Smooth muscle cell of the brain vasculature (primary cell): ENCODE measurements around the gene TXNL4A.
A peak's percentile ranks its signal among the peaks of the same experiment; 100 is the strongest.

Source experiments
- DNase-seq: peaks from one replicate; pipeline ENCODE4 v3.0.0-alpha.2; 2012; ENCODE audit warnings: low read depth, low spot score

Gene TXNL4A

DNA sequence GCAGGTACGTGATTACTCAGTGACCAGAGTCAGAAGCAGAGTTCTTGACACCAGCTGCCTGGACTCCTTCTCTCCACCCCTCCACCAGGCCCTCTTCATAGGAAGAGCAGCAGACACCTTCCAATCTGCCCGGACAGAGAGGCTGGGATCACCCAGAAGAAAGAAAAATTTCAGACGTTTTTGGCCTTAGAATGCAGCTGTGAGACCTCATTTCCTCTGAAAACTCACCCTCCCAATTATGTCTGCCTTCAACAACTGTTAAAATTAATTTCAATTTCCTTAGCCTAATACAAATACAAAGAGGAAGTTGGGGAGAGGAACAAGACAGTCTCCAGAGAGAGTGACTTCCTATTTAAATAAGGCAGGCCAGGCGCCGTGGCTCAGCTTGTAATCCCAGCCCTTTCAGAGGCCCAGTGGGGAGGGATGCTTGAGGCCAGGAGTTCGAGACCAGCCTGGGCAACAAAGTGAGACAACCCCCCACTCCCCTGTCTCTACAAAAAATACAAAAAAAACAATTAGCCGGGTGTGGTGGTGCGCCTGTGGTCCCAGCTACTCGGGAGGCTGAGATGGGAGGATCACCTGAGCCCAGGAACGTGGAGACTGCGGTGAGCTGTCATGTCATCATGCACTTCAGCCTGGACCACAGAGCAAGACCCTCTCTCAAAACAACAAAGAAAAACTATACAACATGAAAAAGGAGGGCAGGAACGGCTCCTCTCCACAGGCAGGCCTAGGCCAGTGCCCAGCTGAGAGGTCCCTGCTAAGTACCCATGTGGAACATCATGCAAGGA is 38.5 kb downstream of the TXNL4A start:
- no peak for DNase-seq

DNA sequence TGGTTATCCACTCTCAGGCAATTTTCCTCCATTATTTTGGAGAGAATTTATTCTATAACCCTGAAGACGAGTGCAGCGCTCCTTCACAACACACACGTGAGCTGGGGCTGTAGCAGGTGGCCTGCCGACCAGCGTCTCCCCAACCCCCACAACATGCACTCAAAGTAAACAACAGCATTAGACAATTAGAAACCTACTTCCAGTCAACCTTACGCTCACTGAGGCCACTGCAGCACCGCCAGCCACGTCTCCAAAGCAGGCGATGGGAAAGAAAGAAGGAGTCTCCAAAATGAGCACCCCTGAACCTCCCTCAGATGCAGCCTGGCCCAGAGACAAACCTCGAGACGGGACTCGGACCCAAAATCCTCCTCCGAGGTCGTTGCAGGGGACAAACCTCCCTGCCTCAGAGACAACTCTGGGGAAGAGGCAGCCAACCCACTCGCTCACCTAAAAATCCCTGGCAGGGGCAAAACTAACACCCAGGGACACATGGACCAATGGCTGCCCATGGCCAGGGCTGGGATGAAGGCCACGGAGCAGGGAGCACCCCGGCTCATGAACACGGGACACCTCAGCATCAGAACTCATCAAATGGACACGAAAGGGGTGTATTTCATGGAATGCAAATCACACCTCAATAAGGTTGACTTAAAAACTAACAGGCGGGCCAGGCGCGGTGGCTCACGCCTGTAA is 39.5 kb downstream of the TXNL4A start:
- no peak for DNase-seq

DNA sequence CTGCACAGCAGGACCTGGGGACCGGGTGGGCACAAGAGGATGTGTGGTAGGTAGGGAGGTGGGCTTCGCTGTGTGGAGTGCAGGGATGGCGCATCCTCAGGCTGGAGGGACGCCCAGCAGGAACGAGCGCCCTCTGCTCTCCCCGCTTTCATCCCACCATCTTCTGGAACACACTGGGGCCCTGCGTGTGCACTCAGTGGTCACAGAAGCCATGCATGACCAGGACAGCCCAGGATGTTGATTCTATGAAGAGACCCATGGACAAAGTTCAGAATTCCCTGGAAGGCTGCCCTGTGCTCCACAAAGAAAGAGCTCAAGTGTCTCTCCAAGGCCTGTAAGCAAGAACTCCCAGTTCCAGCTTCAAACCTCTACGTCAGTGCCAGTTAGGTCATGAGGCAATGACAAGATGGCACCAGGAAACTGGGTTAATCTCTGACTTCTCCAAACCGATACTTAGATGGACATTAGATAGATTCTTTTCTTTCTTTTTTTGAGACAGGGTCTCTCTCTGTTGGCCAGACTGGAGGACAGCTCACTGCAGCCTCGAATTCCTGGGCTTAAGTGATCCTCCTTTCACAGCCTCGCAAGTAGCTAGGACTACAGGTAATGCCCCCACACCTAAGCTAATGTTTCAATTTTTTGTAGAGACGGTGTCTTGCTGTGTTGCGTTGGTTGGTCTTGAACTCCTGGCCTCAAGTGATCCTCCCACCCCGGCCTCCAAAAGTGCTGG is 40.3 kb downstream of the TXNL4A start:
- DNase-seq = no peak

DNA sequence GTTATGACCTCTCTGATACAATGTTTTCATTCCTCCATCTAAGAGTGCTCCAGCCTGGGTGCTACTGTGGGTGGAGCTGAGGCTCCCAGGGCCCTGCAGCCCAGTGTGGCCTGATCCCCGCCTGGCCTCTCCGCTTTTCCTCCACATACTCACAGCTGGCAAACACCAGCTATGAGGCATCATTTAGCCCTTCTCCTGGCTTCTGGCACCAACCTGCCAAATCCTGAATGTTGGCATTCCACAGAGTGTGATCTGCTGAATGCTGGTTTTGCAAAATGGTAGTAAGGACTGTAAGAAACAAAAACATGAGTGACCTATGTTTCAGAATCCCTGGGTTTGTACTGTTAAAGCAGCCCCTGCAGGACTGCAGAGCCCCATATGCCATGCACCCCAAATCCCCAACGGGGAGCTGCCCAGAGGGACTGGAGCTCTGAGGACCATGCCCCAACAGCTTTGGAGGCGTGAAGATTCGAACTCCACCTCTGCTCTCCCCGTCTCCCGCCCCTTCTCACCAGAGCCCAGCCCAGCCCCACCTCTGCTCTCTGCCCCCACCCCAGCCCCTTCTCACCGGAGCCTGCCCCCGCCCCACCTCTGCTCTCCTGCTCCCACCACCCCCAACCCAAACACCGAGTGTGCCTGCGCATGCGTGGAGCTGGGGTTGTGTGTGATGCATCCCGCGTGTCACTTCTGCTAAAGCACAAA is 41.2 kb downstream of the TXNL4A start:
- DNase-seq = no peak

DNA sequence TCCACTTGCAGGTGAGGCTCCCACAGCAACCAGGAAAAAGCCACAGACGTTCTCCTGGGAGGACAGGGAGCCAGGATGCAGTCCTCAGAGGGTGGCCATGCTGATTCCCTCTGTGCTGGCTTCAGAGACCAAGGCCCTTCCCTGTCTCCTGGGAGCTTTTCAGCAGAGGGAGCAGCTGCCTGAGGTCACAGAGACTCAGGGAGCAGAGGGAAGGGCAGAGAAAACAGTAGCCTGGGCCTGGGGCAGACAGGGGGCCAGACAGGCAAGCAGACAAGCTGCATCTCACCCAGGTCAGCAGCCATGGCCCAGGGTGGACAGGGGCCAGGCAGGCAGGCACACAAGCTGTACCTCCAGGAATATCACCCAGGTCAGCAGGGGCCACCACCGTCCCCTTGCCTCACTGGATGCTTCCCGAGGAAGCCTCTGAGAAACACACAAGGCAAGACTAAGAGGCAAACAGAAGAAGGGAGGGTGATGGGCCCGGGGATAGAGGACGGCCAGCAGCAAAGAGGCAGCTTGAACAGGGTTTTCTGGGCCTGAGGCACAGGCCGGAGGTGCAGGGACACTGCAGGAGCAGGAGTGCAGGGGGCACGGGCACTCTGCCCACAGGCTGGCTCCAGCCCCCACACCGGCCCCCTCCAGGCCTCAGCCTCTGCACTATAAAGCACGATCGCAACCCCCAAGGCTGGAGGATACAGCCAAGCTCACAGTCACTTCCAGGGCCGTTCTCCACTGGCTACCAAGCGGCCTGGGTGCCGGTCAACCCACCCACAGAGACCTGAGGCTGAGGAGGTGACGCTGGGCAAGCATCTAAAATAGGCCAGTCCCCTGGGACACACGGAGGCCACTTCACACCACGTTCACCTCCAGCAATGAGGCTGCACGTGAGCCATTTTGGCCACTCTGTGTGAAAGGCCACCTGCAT is 43.0 kb downstream of the TXNL4A start:
- no peak for DNase-seq

DNA sequence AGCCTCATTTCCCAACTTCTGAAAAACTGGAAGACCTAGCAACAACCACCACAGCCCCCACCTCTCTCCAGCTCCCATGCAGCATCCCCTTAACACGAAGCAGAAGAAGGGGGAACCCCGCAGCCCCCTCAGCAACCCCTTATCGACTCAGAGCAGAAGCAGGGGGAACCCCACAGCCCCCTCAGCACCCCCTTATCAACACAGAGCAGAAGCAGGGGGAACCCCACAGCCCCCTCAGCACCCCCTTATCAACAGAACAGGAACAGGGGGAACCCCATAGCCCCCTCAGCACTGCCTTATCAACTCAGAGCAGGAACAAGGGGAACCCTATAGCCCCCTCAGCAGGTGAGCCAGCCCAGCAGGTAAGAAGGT is 43.6 kb downstream of the TXNL4A start:
- DNase-seq = no peak

DNA sequence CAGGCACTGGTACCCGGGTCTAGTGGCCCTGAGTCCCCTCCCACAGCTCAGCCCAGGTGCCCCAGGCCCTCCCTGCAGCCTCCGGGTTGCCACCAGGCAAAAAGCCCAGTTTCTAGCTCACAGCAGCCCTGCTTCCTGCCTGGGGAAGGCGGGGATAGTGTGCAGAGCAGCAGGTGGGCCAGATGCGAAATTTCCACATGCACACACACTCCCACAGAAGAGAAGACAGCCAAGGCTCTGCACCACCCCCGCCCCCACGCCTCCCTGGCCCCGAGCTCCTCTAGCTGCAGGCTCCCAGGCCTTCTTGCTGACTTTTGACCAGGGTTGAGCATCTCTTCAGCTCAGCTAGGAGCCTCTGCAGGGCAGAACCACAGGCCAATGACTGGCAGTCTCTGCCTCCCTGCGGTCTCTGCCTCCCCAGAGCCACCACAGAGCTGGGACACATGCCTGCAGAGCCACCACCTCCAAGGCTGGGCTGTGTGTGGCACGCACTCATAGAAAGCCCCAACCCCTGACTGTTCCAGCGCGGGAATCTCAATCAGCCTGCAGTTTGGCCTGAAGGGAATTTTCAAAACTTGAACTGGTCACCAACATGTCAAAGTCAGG is 44.1 kb downstream of the TXNL4A start:
- DNase-seq = peak; percentile 65

DNA sequence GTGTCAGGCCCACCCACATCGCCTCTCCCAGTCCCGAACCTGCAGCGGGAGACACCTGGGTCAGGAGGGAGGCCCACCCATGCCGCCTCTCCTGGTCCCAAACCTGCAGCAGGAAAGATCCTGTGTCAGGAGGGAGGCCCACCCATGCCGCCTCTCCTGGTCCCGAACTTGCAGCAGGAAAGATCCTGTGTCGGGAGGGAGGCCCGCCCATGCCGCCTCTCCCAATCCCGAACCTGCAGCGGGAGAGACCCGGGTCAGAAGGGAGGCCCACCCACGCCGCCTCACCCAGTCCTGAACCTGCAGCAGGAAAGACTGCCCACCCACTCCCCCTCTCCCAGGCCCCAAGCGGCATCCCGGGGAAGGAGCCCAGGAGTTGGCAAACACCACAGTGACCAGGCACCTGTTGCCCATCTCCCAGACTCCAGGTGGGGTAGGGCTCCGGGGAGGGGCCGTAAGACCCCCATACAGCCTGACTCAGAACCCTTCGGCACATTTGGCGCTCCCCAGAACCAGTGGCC is 44.7 kb downstream of the TXNL4A start:
- no peak for DNase-seq

DNA sequence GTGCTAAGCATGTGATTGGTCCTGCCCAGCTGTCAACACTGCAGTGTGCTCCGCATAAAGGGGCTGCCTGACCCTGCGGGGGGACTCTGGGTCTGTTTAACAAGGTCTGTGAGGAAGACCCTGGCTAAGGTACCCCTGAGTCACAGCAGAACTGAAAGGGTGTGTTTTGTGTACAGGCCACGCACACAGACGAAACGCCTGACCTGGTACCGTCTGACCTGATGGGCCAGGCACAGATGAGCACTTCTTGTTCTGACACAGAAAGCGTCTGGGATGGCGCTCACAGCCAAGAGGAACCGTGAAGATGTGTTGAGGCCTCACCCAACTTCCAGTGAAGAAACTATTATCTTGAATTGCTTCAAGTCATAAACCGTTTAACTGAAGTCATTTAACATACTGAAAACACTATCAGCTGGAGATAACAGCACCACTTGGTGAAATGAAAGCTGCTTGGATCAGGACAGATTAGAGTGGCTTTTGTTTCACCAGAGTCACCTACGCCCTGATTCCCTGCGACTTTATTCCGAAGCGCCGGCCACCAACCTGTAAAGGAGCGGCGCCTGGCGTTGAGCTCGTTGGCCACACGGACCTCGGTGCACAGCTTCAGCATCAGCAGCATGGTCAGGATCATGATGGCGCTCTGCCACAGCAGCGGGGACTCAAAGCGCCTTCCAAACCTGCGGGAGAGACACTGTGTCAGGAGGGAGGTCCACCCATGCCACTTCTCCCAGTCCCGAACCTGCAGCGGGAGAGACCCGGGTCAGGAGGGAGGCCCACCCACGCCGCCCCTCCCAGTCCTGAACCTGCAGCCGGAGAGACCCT is 45.4 kb downstream of the TXNL4A start:
- no peak for DNase-seq

DNA sequence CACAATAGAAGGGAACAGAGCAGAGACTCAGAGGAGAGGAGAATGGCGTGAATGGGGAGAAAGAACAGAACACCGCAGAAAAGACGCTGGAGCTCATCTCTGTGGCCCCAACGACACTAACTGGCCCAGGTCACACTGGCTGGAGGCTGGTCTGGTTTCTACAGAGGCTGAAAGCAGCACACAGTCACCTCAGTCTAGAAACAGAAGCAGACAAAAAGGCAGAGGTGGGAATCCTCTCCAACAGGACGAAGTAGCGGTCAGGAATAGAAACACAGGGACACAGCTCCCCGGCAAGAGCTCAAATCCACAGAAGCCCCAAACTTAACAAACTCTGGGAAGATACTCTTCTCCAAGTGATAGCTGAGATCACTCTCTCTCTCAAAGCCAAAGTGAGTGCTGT is 46.2 kb downstream of the TXNL4A start:
- no peak for DNase-seq

DNA sequence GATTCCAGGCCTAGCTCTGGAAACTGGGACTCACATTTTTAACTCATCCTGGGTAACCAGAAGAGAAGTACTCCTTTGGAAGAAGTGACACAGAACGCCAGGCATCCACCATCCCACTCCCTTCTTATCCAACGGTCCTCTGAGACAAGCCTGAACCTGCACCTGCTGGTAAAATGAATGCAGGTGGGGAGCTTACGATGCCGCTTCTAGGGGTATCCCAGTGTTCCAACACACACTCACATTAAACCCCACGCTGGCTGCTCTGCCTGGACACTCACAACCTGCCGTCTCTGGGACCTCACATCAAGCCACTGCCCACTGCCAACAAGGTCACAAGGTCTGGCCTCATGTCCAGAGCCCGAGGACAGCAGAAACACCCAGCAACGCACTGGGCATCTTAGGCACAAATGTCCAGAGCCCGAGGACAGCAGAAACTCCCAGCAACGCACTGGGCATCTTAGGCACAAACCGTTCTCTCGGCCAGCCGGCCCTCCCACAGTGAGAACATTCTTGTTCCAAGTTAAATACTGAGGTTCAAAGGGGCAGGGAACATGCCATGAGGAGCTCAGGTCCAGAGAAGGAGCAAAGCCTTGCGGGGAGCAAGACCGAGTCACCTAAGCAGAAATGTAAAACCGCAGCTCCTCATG is 46.8 kb downstream of the TXNL4A start:
- DNase-seq = no peak

DNA sequence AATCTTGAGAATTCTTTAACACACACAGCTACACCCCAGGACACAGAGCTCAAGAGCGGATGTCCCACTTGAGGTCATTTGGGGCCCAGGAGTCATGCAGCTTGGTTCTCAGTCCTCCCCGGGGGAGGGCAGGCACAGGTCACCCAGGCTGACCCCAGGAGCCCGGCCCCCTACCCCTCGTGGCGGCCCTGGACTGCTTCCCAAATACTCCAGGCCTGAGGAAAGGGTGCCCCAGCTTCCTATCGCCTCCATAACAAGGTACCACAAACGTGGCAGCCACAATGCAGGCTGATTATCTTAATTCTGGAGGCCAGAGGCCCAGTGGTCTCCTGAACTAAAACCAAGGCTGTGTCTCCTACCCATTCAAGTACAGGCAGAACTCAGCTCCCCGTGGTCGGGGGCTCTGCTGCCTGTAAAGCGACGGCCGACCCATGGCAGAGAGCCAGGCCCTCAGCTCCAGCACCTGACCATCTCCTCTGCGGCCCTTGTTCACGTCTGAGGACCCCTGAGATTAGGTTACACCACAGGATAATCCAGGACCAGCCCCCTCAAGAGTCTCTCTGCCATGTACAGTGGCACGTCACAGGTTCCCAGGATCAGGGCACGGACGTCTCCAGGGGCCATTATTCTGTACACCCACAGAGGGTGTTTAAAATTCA is 47.4 kb downstream of the TXNL4A start:
- DNase-seq = no peak

DNA sequence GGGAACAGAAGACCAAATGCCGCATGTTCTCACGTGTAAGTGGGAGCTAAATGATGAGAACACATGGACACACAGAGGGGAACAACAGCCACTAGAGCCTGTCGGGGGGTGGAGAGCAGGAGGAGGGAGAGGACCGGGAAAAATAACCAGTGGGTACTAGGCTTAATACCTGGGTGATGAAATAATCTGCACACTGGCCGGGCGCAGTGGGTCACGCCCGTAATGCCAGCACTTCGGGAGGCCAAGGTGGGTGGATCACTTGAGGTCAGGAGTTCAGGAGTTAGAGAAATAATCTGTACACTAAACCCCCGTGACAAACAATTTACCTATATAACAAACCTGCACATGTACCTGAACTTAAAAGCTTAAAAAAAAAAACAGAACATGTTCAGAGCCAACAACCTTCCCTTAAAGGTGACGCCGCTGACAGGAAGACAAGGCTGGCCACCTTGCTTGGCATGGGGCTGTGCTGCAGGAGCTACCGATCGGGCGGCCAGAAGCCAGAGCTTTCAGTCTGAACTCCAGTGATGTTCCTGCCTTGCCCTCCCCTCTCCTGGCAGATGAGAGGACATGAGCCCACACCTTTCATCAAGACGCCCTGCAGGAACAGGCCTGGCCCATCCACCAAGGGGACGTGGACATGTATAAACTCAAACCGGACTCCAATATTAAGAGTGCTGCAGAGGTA is 48.1 kb downstream of the TXNL4A start:
- DNase-seq = no peak

DNA sequence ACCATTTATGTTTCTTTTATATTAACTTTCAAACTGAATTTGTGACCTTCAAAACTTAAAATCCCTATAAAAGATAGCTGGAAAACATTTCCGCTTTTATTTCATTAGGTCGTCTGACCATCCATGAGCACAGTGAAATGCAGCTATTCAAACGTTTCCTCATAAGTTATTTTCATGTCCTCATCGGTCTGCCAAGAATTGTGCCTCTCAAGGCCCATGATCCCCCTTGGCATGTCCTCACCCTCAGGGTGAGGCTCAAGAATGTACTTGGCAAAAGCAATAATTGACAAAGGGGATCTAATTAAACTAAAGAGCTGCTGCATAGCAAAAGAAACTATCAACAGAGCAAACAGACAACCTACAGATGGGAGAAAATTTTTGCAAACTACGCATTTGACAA is 49.3 kb downstream of the TXNL4A start:
- no peak for DNase-seq

DNA sequence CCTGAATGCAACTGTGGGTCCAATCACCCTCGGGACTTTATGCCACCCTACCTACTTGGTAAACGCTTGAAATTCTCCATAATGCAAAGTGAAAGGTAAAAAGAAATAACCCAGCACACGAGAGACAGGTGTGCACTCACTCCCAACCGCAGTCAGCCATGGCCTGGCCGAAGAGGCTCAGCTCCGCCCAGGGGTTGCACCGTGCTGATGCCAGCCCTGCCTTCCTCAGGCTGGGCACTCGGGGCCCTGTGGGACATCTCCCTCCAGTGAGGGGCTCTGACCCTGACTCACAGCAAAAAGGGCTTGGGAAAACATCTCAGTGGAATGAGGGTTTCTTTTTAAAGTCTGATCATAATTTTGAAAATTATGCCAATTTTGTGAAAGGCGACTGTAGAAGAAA is 50.2 kb downstream of the TXNL4A start:
- no peak for DNase-seq

DNA sequence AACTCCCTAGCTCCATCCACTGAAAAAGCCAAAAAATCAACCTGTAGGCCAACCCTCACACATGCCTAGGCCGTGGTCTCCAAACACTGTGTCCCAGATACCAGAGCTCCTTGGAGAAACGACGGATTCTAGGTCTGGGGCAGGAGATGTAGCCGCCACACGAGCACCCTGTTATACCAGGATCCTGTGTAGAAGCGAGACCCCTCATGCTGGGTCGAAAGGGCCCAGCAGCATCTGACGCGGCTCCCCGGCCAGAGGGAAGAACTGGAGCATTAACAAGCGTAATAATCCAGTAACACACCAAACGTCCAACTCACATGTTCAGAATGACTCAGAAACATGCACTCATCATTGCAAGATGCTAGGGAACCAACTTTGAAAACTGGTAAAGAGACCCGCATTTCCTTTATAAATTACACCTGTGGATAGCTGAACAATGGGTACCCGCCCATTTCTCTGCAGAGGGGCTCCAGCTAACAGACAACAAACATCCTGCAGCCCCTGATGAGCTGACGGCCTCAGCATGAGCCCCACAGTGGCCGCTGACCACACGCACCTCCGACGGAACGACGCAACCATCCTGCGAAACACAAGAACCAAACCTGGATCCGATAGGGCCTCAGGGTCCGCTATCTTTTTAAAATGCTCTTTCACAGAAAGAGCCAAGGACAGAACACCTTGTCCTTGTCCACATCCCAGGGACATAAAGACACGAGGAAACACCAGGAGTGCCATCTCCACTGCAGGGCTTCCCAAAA is 51.1 kb downstream of the TXNL4A start:
- DNase-seq = no peak

DNA sequence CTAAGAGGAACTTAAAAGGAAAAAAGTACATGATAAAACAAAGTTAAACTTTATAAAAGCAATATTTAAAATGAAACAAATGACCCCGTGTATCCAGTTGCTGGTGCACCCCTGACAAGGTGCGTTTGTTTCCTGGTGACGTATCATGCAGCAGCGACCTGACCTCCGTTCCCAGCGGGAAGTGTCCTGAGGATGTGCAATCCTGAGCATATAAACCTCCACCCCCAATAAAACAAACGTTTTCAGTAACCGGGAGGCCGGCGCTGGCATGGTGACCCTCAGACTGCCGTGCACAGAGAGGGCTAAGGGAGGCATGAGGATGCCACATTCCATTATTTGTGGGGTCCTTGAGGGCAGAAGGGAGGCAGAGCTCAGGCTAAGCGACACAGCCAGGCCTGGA is 51.7 kb downstream of the TXNL4A start:
- no peak for DNase-seq
